DND-41 (cell line): ENCODE measurements around the gene CCDC167.

Experiments used
- ATAC-seq: fragments of 200-7000 bp; cut with Tn5 transposase; 3 replicates; pipeline ENCODE4 v1.9.1; 2021; ENCODE audit warnings: low read depth; ENCODE audit not compliant: insufficient read depth
- DNase-seq: peaks from one replicate; pipeline ENCODE4 v3.0.0-alpha.2; 2020
- H2AFZ ChIP-seq: 2 replicates; pipeline ENCODE4 v1.6.0; 2012; ENCODE audit warnings: low read depth, low read length
- H3K27ac ChIP-seq: 2 replicates; pipeline ENCODE4 v1.5.1; 2012; ENCODE audit warnings: low read length, inconsistent platforms
- H3K27me3 ChIP-seq: fragments of 200-600 bp; sonication (generic); 2 replicates; pipeline ENCODE4 v1.6.0; 2012; ENCODE audit warnings: low read length, mild to moderate bottlenecking, inconsistent platforms; ENCODE audit not compliant: insufficient read depth, poor library complexity
- H3K36me3 ChIP-seq: 2 replicates; pipeline ENCODE4 v1.5.1; 2012; ENCODE audit warnings: low read length, inconsistent platforms; ENCODE audit not compliant: insufficient read depth
- H3K4me1 ChIP-seq: 2 replicates; pipeline ENCODE4 v1.5.1; 2012; ENCODE audit warnings: mild to moderate bottlenecking, low read length; ENCODE audit not compliant: insufficient read depth
- H3K4me2 ChIP-seq: 2 replicates; pipeline ENCODE4 v1.6.0; 2012; ENCODE audit warnings: mild to moderate bottlenecking, moderate library complexity, low read length, inconsistent platforms; ENCODE audit not compliant: insufficient read depth
- H3K4me3 ChIP-seq, 2 experiments: fragments of 200-600 bp in 1 of 2; shearing (Covaris generic) in 1 of 2; 2 replicates each; pipeline ENCODE4 v1.5.1; 2012 to 2016; ENCODE audit warnings: inconsistent platforms in 2 of 2, low read length in 2 of 2, mild to moderate bottlenecking in 2 of 2, low read depth in 1 of 2, moderate library complexity in 1 of 2
- H3K79me2 ChIP-seq: 2 replicates; pipeline ENCODE4 v1.6.0; 2012; ENCODE audit warnings: low read length, inconsistent platforms; ENCODE audit not compliant: insufficient read depth
- H3K9ac ChIP-seq: 2 replicates; pipeline ENCODE4 v1.6.0; 2012; ENCODE audit warnings: low read depth, mild to moderate bottlenecking, inconsistent platforms, low read length, moderate library complexity
- H3K9me3 ChIP-seq: 2 replicates; pipeline ENCODE4 v1.5.1; 2012; ENCODE audit warnings: low read length, moderate library complexity, mild to moderate bottlenecking, inconsistent platforms; ENCODE audit not compliant: insufficient read depth, severe bottlenecking
- H4K20me1 ChIP-seq: 2 replicates; pipeline ENCODE4 v1.6.0; 2012; ENCODE audit warnings: low read length; ENCODE audit not compliant: insufficient read depth
- CTCF ChIP-seq: IDR thresholded peaks from 2 replicates; pipeline ENCODE4 v1.5.1; 2012; ENCODE audit warnings: borderline replicate concordance, low read length, moderate library complexity, mild to moderate bottlenecking; ENCODE audit not compliant: poor library complexity, severe bottlenecking; ENCODE audit errors: extremely low read depth
- EZH2 ChIP-seq: IDR thresholded peaks from 3 replicates; pipeline ENCODE4 v1.6.1; 2012; ENCODE audit warnings: borderline replicate concordance, low read depth, mild to moderate bottlenecking, moderate library complexity, low read length, inconsistent platforms; ENCODE audit not compliant: severe bottlenecking

The CCDC167 gene

GRCh38 chr6:37479266-37479854 is 20.3 kb downstream of the CCDC167 start:
- Histone ChIP-seq H3K9ac (no peak overlapping the region), H2AFZ (no peak overlapping the region), H3K4me2 (no peak overlapping the region), H3K79me2 (no peaks in the 10 kb centered on the region), H3K36me3 (peaks cover 96% of the 10 kb centered on the region), H3K9me3 (no peaks in the 10 kb centered on the region), H4K20me1 (peaks cover 15% of the 10 kb centered on the region), H3K27me3 (no peaks in the 10 kb centered on the region), H3K4me3 (no peak overlapping the region), H3K27ac (no peak overlapping the region), H3K4me1 (no peaks in the 10 kb centered on the region)
- no peak for TF ChIP-seq CTCF
- no peak for TF ChIP-seq EZH2
- DNase-seq (no peak), ATAC-seq (no peak)

DNA sequence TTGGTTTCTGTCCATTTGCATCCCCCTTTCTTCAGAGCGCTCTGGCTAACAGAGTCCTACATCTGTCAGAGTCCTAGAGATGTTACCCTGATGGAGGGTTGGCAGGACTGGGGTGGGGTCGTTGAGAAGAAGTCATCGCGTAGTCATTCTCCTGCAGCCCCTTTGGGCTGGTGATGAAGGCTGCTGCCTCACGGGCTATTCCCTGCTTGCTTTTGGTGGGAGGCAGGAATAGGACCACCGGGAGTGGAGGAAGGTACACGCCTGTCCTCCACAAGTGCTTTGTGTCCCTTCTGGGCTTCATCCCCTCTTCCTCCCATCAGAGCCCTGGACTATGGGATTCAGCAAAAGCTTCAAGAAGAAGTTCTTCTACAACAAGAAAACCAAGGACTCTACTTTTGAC is 20.9 kb downstream of the CCDC167 start:
- Histone ChIP-seq H3K4me3 (no peak overlapping the region), H3K79me2 (no peaks in the 10 kb centered on the region), H3K36me3 (peaks cover 99% of the 10 kb centered on the region), H3K27me3 (no peaks in the 10 kb centered on the region), H4K20me1 (peaks cover 13% of the 10 kb centered on the region; the same call in 1 of the 2 replicates), H3K4me1 (no peaks in the 10 kb centered on the region), H3K9ac (no peak overlapping the region), H3K9me3 (no peaks in the 10 kb centered on the region), H3K4me2 (no peak overlapping the region), H3K27ac (no peak overlapping the region), H2AFZ (no peak overlapping the region)
- no peak for TF ChIP-seq CTCF
- no peak for TF ChIP-seq EZH2
- ATAC-seq (no peak), DNase-seq (no peak)

DNA sequence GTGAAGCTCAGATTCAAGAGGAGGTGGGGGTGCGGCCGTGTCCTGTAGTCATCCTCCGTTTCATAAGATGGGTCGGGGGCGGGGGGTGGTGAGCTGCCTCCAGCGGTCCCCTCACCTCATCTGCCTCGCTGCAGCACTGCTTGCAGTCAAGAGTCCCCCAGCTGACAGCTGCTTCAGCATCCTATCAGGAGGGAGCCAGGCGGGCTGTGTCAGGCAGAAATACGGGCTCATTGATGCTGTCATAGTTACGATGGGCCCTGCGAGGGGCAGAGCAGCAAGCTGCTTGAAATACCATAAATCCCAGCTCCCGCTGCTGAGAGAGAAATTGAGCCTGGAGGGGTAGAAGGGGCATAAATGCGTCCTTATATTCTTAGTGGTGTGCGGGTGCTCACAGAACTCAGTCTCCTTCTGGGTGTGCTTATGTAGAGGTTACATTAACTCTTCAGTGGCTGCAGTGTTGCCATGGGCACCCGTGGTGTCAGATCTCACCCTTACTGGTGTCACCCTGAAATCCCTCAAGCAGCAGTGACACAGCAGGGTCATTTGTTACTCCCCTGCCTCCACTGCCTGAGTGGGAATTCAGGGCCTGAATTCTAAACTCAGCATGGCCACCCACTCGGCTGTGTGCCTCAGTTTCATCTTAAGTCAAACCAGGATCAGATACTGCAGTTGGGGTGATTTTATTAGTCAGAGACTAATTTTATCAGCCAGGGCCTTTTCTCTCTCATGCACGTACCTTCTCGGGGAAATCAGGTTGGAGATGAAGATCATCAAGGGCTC is 21.8 kb downstream of the CCDC167 start:
- Histone ChIP-seq H3K79me2 (no peaks in the 10 kb centered on the region), H3K9ac (no peak overlapping the region), H4K20me1 (peaks cover 12% of the 10 kb centered on the region; the same call in 1 of the 2 replicates), H3K27ac (no peak overlapping the region), H3K4me2 (no peak overlapping the region), H3K36me3 (peaks cover 99% of the 10 kb centered on the region), H3K4me3 (no peak overlapping the region), H2AFZ (no peak overlapping the region), H3K27me3 (no peaks in the 10 kb centered on the region), H3K4me1 (no peaks in the 10 kb centered on the region), H3K9me3 (no peaks in the 10 kb centered on the region)
- ATAC-seq (no peak), DNase-seq (no peak)
- TF ChIP-seq EZH2, result no peak
- no peak for TF ChIP-seq CTCF

- no peak overlapping the region for H3K4me2 ChIP-seq
- peaks cover 12% of the 10 kb centered on the region; the same call in 1 of the 2 replicates for H4K20me1 ChIP-seq
- no peaks in the 10 kb centered on the region for H3K4me1 ChIP-seq
- H3K36me3 ChIP-seq, result peaks cover 99% of the 10 kb centered on the region
- no peak overlapping the region for H3K4me3 ChIP-seq
- H3K79me2 ChIP-seq, result no peaks in the 10 kb centered on the region
- TF ChIP-seq CTCF, result no peak
- TF ChIP-seq EZH2, result no peak
- H3K9ac ChIP-seq, result no peak overlapping the region
- H3K9me3 ChIP-seq, result no peaks in the 10 kb centered on the region
- ATAC-seq (no peak), DNase-seq (no peak)
- H2AFZ ChIP-seq, result no peak overlapping the region
- no peaks in the 10 kb centered on the region for H3K27me3 ChIP-seq
- H3K27ac ChIP-seq, result no peak overlapping the region
These were observed 22.5 kb downstream of the CCDC167 start for GRCh38 chr6:37477191-37477590.
